GM23338 (cell line): Measurements from ENCODE around the gene IDH3A. TPM values are rescaled to one million over a fixed set of nuclear protein-coding genes. Genes with fewer than 3 reads are reported as not detected.

Experiments
- ATAC-seq: fragments of 200-7000 bp; cut with Tn5 transposase; 3 replicates; pipeline ENCODE4 v1.9.1; 2020
- DNase-seq: peaks from one replicate; pipeline ENCODE4 v3.0.0-alpha.2; 2015; ENCODE audit warnings: low spot score
- H2AFZ ChIP-seq: fragments of 200-600 bp; sonication (generic); 2 replicates; pipeline ENCODE4 v1.8.0; 2016; ENCODE audit warnings: antibody characterized with exemption, mild to moderate bottlenecking, moderate library complexity
- H3F3A ChIP-seq: fragments of 200-600 bp; sonication (generic); replicated peaks from 2 replicates; pipeline ENCODE4 v1.8.0; 2017; ENCODE audit warnings: antibody characterized with exemption, mixed run types, low read depth
- H3K27ac ChIP-seq: fragments of 200-600 bp; sonication (generic); 2 replicates; pipeline ENCODE4 v1.6.1; 2016; ENCODE audit warnings: low read depth
- H3K27me3 ChIP-seq: fragments of 200-600 bp; sonication (generic); 2 replicates; pipeline ENCODE4 v1.8.0; 2016; ENCODE audit warnings: mild to moderate bottlenecking, mixed run types, moderate library complexity; ENCODE audit not compliant: insufficient read depth
- H3K36me3 ChIP-seq: fragments of 200-600 bp; sonication (generic); 2 replicates; pipeline ENCODE4 v1.8.0; 2016; ENCODE audit warnings: mild to moderate bottlenecking; ENCODE audit not compliant: insufficient read depth
- H3K4me1 ChIP-seq: fragments of 200-600 bp; sonication (generic); 2 replicates; pipeline ENCODE4 v1.8.0; 2016; ENCODE audit warnings: mild to moderate bottlenecking, moderate library complexity; ENCODE audit not compliant: insufficient read depth
- H3K4me2 ChIP-seq: fragments of 200-600 bp; sonication (generic); 2 replicates; pipeline ENCODE4 v1.7.1; 2017; ENCODE audit warnings: mixed run types
- H3K4me3 ChIP-seq: fragments of 200-600 bp; sonication (generic); 2 replicates; pipeline ENCODE4 v1.6.1; 2016; ENCODE audit warnings: mixed run types
- H3K79me2 ChIP-seq: fragments of 200-600 bp; sonication (generic); replicated peaks from 2 replicates; pipeline ENCODE4 v1.8.0; 2017; ENCODE audit warnings: mild to moderate bottlenecking; ENCODE audit not compliant: insufficient read depth
- H3K9me2 ChIP-seq: fragments of 200-600 bp; sonication (generic); 2 replicates; pipeline ENCODE4 v1.8.0; 2017; ENCODE audit not compliant: insufficient read depth
- H4K20me1 ChIP-seq: fragments of 200-600 bp; sonication (generic); replicated peaks from 2 replicates; pipeline ENCODE4 v1.8.0; 2017; ENCODE audit warnings: mild to moderate bottlenecking; ENCODE audit not compliant: insufficient read depth
- H3K27ac Mint-ChIP-seq: 2 replicates; pipeline ENCODE4 v1.8.0; 2020; ENCODE audit warnings: inconsistent platforms, mild to moderate bottlenecking, moderate library complexity, mixed read lengths
- H3K27me3 Mint-ChIP-seq: 3 replicates; pipeline ENCODE4 v1.8.0; 2022; ENCODE audit warnings: low read depth, mild to moderate bottlenecking, moderate library complexity, mixed read lengths, inconsistent platforms; ENCODE audit not compliant: insufficient read depth, poor library complexity
- H3K36me3 Mint-ChIP-seq: 3 replicates; pipeline ENCODE4 v1.8.0; 2021; ENCODE audit warnings: low read depth, mild to moderate bottlenecking, inconsistent platforms, moderate library complexity, mixed read lengths
- H3K4me1 Mint-ChIP-seq: 3 replicates; pipeline ENCODE4 v1.8.0; 2020; ENCODE audit warnings: mild to moderate bottlenecking, inconsistent platforms, mixed read lengths
- H3K4me3 Mint-ChIP-seq: 3 replicates; pipeline ENCODE4 v1.8.0; 2021; ENCODE audit warnings: moderate library complexity, mild to moderate bottlenecking, inconsistent platforms, mixed read lengths
- H3K9me3 Mint-ChIP-seq: 3 replicates; pipeline ENCODE4 v1.8.0; 2020; ENCODE audit warnings: moderate library complexity, mild to moderate bottlenecking, inconsistent platforms, mixed read lengths
- CTCF ChIP-seq, 2 experiments: fragments of 200-600 bp in 1 of 2; sonication (generic) in 1 of 2; conservative IDR thresholded peaks; 2 replicates each; pipeline versions ENCODE4 v1.5.1 to v1.6.1; 2016 to 2017; ENCODE audit warnings: antibody characterized with exemption in 2 of 2, low read depth in 2 of 2, mild to moderate bottlenecking in 2 of 2, moderate library complexity in 1 of 2
- EZH2phosphoT487 ChIP-seq: fragments of 200-600 bp; sonication (generic); IDR thresholded peaks from one replicate; pipeline ENCODE4 v1.8.1; 2018; ENCODE audit warnings: antibody characterized with exemption; ENCODE audit not compliant: unreplicated experiment
- JUNB ChIP-seq: IDR thresholded peaks from one replicate; pipeline ENCODE4 v1.6.1; 2016; ENCODE audit warnings: antibody characterized with exemption; ENCODE audit not compliant: unreplicated experiment
- POLR2AphosphoS5 ChIP-seq: IDR thresholded peaks from 2 replicates; pipeline ENCODE4 v1.6.1; 2016; ENCODE audit warnings: antibody characterized with exemption, low read depth
- ZNF462 ChIP-seq: fragments of 250-450 bp; sonication (Bioruptor Pico); IDR thresholded peaks from 2 replicates; pipeline ENCODE4 v1.5.0; 2020; ENCODE audit warnings: mild to moderate bottlenecking, moderate library complexity
- polyA plus RNA-seq: library from polyadenylated mRNA; unstranded; fragments of >200 nt; fragmentation: Nextera tagmentation; extraction: Ambion mirVana; gene quantifications from 2 replicates; pipeline ENCODE4 v1.2.1, GENCODE V29; 2016
- total RNA-seq: library from RNA; depleted of rRNA; stranded (reverse); fragments of >200 nt; shearing (Covaris generic); gene quantifications from 2 replicates; pipeline ENCODE4 v1.2.3, GENCODE V29; 2014

Gene IDH3A
- total and polyA plus RNA-seq, 2 experiments from 2014 or later = 24.1 to 41.6 TPM

- H3K9me3 Mint-ChIP-seq = no peaks in the 10 kb centered on the region
- no peaks in the 10 kb centered on the region for H3K36me3 ChIP-seq
- H3K4me1 Mint-ChIP-seq = no peaks in the 10 kb centered on the region
- H3K27me3 Mint-ChIP-seq = no peaks in the 10 kb centered on the region
- ATAC-seq = no peak
- H3K4me3 ChIP-seq = no peak overlapping the region
- H3K4me2 ChIP-seq = no peak overlapping the region
- no peaks in the 10 kb centered on the region for H4K20me1 ChIP-seq
- no peak overlapping the region for H3K27ac ChIP-seq
- no peaks in the 10 kb centered on the region for H3K9me2 ChIP-seq
- H3K4me1 ChIP-seq = peaks cover 5% of the 10 kb centered on the region; the same call in 1 of the 2 replicates
- no peaks in the 10 kb centered on the region for H3K27me3 ChIP-seq
- DNase-seq = no peak
- no peak overlapping the region for H3K27ac Mint-ChIP-seq
- no peaks in the 10 kb centered on the region for H3K36me3 Mint-ChIP-seq
- H3K4me3 Mint-ChIP-seq = no peak overlapping the region
- no peak overlapping the region for H2AFZ ChIP-seq
- H3F3A ChIP-seq = no peaks in the 10 kb centered on the region
- no peaks in the 10 kb centered on the region for H3K79me2 ChIP-seq
- TF ChIP-seq EZH2phosphoT487 (no peak), JUNB (no peak), CTCF (conservative IDR thresholded peaks at IDR 0.05; ENCODE audit: low read depth in 2 of 2) (no peak), ZNF462 (CRISPR knock-in tag) (no peak), POLR2AphosphoS5 (no peak)
Observed at GRCh38 chr15:78140292-78140691, 8.9 kb upstream of the IDH3A start.
